K562 (cell line): ENCODE results near the gene NES. TPM values are rescaled to one million over a fixed set of nuclear protein-coding genes. Genes with fewer than 3 reads are reported as not detected.

Source experiments
- ATAC-seq: fragments of 200-7000 bp; cut with Tn5 transposase; 3 replicates; pipeline ENCODE4 v1.9.1; 2020; ENCODE audit warnings: moderate library complexity
- BruUV-seq: library from RNA; stranded (reverse); fragments of 400-500 nt; replicated peaks from 2 replicates; lab custom pipeline; 2021; lab: Mats Ljungman, UMichigan
- CTCF ChIA-PET: fragments of 300-600 bp; formaldehyde crosslinking; extraction: SDS; loops from one replicate; lab custom pipeline; 2021; ENCODE audit warnings: low intra/inter-chr PET ratio; lab: Yijun Ruan, JAX
- POLR2A ChIA-PET: fragments of 300-600, 350-650 bp; sonication (Branson Sonifier 250); formaldehyde crosslinking; extraction: SDS; loops from one replicate; lab custom pipeline; 2021; ENCODE audit warnings: antibody characterized with exemption, inconsistent platforms; lab: Yijun Ruan, JAX
- DNase-seq, 4 experiments: peaks; one replicate each; pipeline versions ENCODE4 v3.0.0 to v3.0.0-alpha.2; 2011 to 2018; ENCODE audit warnings: low spot score in 3 of 4, mixed read lengths in 3 of 4; ENCODE audit errors: extremely low read depth in 1 of 4
- FAIRE-seq: peaks from 2 replicates; lab custom pipeline; 2011; peaks lifted over from hg19 to GRCh38; lab: Jason Lieb, UNC
- H2AFZ ChIP-seq: 2 replicates; pipeline ENCODE4 v1.6.0; 2011; ENCODE audit warnings: low read depth, low read length, control low read depth, inconsistent platforms
- H3K27ac ChIP-seq: fragments of 200-600 bp; 3 replicates; pipeline ENCODE4 v1.8.0; 2011; ENCODE audit warnings: low read depth, mild to moderate bottlenecking, control low read depth, inconsistent platforms, low read length, moderate library complexity, mixed read lengths; ENCODE audit errors: extremely low read depth
- H3K27me3 ChIP-seq, 2 experiments: fragments of 300-600 bp in 1 of 2; 2 replicates in 1 of 2; 3 replicates in 1 of 2; pipeline versions ENCODE4 v1.6.0 to v1.8.0; 2011; ENCODE audit warnings: inconsistent platforms in 2 of 2, low read length in 2 of 2, mild to moderate bottlenecking in 1 of 2, mixed read lengths in 1 of 2, moderate library complexity in 1 of 2; ENCODE audit not compliant: control insufficient read depth in 2 of 2, insufficient read depth in 2 of 2
- H3K36me3 ChIP-seq: fragments of 300-600 bp; 3 replicates; pipeline ENCODE4 v1.8.0; 2011; ENCODE audit warnings: mild to moderate bottlenecking, low read length, inconsistent platforms; ENCODE audit not compliant: control insufficient read depth, insufficient read depth
- H3K4me1 ChIP-seq, 2 experiments: fragments of 200-600 bp in 1 of 2; replicated peaks in 1 of 2; 2 replicates in 1 of 2; 3 replicates in 1 of 2; pipeline versions ENCODE4 v1.5.1 to v1.8.0; 2011; ENCODE audit warnings: inconsistent platforms in 2 of 2, low read length in 2 of 2, mild to moderate bottlenecking in 1 of 2, mixed read lengths in 1 of 2, moderate library complexity in 1 of 2; ENCODE audit not compliant: control insufficient read depth in 2 of 2, insufficient read depth in 2 of 2
- H3K4me2 ChIP-seq: 2 replicates; pipeline ENCODE4 v1.6.1; 2011; ENCODE audit warnings: low read length, control low read depth, inconsistent platforms, mixed read lengths; ENCODE audit not compliant: insufficient read depth
- H3K4me3 ChIP-seq: fragments of 200-600 bp; sonication (generic), shearing (Covaris generic); 2 replicates; pipeline ENCODE4 v1.5.1; 2016; ENCODE audit warnings: control low read depth, inconsistent platforms
- H3K79me2 ChIP-seq: fragments of 200-600 bp; 3 replicates; pipeline ENCODE4 v1.8.0; 2011; ENCODE audit warnings: low read length, inconsistent platforms; ENCODE audit not compliant: control insufficient read depth, insufficient read depth
- H3K9ac ChIP-seq, 2 experiments: 2 replicates each; pipeline versions ENCODE4 v1.6.0 to v1.6.1; 2011; ENCODE audit warnings: low read depth in 2 of 2, low read length in 2 of 2, control low read depth in 1 of 2, inconsistent platforms in 1 of 2, mild to moderate bottlenecking in 1 of 2, mixed read lengths in 1 of 2; ENCODE audit not compliant: insufficient read depth in 1 of 2
- H3K9me1 ChIP-seq: one replicate; pipeline ENCODE4 v1.6.0; 2011; ENCODE audit warnings: inconsistent platforms, mild to moderate bottlenecking, low read length, moderate library complexity; ENCODE audit not compliant: control insufficient read depth, insufficient read depth
- H3K9me3 ChIP-seq: replicated peaks from 2 replicates; pipeline ENCODE4 v1.5.1; 2011; ENCODE audit warnings: low read depth, low read length, inconsistent platforms; ENCODE audit not compliant: control insufficient read depth, insufficient read depth
- H4K20me1 ChIP-seq: replicated peaks from 2 replicates; pipeline ENCODE4 v1.6.1; 2011; ENCODE audit warnings: low read length, inconsistent platforms, mixed read lengths; ENCODE audit not compliant: control insufficient read depth, insufficient read depth
- ETV5 ChIP-seq: sonication (generic); formaldehyde crosslinking; IDR thresholded peaks from 2 replicates; pipeline ENCODE4 v1.4.0; 2020; ENCODE audit warnings: low read depth, mild to moderate bottlenecking, missing genetic modification reagents
- SIN3A ChIP-seq, 2 experiments: fragments of 150-350 bp in 1 of 2; IDR thresholded peaks; 2 replicates each; pipeline ENCODE4 v1.6.1; 2011 to 2016; ENCODE audit warnings: borderline replicate concordance in 2 of 2, low read depth in 2 of 2, low read length in 2 of 2, mild to moderate bottlenecking in 2 of 2, moderate library complexity in 2 of 2; ENCODE audit not compliant: control insufficient read depth in 1 of 2
- WGBS: fragments of 100-300 bp; shearing (Covaris generic); methylation state at CpG from one replicate; pipeline ENCODE4 v1.1.6; 2016; ENCODE audit warnings: low coverage, mixed read lengths; ENCODE audit not compliant: insufficient coverage; ENCODE audit errors: missing lambda C conversion rate; 5-methylcytosine and 5-hydroxymethylcytosine counted together
- in situ Hi-C: fragments of 300-500 bp; cut with MboI; formaldehyde crosslinking; loops from 4 replicates; pipeline ENCODE4 v1.15.0; 2018; ENCODE audit warnings: inconsistent platforms, mixed read lengths
- intact Hi-C: fragments of 100-400 bp; cut with micrococcal nuclease; formaldehyde crosslinking; loops from 2 replicates; pipeline ENCODE4 v1.14.2; 2022
- polyA plus RNA-seq, 8 experiments: library from polyadenylated mRNA; depleted of rRNA in 4 of 8; stranded (reverse) in 5 of 8; unstranded in 3 of 8; fragments of >200 nt; fragmentation: Nextera tagmentation in 2 of 8; fragmentation: Illumina TruSeq in 1 of 8; extraction: Ambion mirVana in 2 of 8; extraction: Trizol in 1 of 8; gene quantifications; 2 replicates each; pipeline versions ENCODE4 v1.2.1 to v1.2.3, GENCODE V29; 2011 to 2014; ENCODE audit warnings: inconsistent platforms in 1 of 8, missing spikeins in 1 of 8
- total RNA-seq, 7 experiments: library from RNA; depleted of rRNA in 6 of 7; stranded (reverse); fragments of >200 nt in 6 of 7; fragmentation: Illumina TruSeq in 2 of 7; extraction: Trizol in 2 of 7; gene quantifications; 2 replicates each; pipeline versions ENCODE4 v1.2.1 to v1.2.3, GENCODE V29; 2011 to 2021; ENCODE audit warnings: low replicate concordance in 1 of 7
- TF ChIP-seq, protein P1 (sequence below): fragments of 250-450 bp; sonication (Bioruptor Pico); IDR thresholded peaks from 2 replicates; pipeline ENCODE4 v1.4.0; 2020; ENCODE audit warnings: mild to moderate bottlenecking, moderate library complexity
- TF ChIP-seq, protein P2 (sequence below): sonication (generic); formaldehyde crosslinking; IDR thresholded peaks from 2 replicates; pipeline ENCODE4 v1.8.0; 2023; ENCODE audit warnings: mild to moderate bottlenecking, missing genetic modification reagents
- TF ChIP-seq, protein P3 (sequence below), 2 experiments: IDR thresholded peaks in 1 of 2; conservative IDR thresholded peaks in 1 of 2; 2 replicates each; pipeline ENCODE4 v1.6.1; 2016; ENCODE audit warnings: low read depth in 2 of 2, mild to moderate bottlenecking in 1 of 2, missing compliant biosample characterization in 1 of 2, missing genetic modification characterization in 1 of 2, moderate library complexity in 1 of 2

NES gene
- total and polyA plus RNA-seq, 9 of the 15 experiments (the other 6 are each of a cell fraction or from before 2014, with no cell fraction given) = 0.10 to 8.6 (median 4.2) TPM

- Histone ChIP-seq H3K4me1 (peaks cover 2 to 29% of the 10 kb centered on the region in 2 experiments; a peak in 4 of 5 replicates), H3K27ac (no peak overlapping the region), H3K27me3 (no peaks in the 10 kb centered on the region), H3K36me3 (no peaks in the 10 kb centered on the region), H2AFZ (no peak overlapping the region), H4K20me1 (peaks cover 4% of the 10 kb centered on the region; the same call in 1 of the 2 replicates), H3K9me1 (no peaks in the 10 kb centered on the region), H3K4me3 (no peak overlapping the region), H3K79me2 (no peaks in the 10 kb centered on the region), H3K4me2 (no peak overlapping the region), H3K9ac (peak overlapping the region in 1 of 2 experiments; percentile 33; a peak in 1 of 4 replicates), H3K9me3 (no peaks in the 10 kb centered on the region)
- 38% methylated on average over 6 of the region's 6 CpGs for WGBS
- intact Hi-C loops (no loop called here), in situ Hi-C loops (no loop called here)
- DNase-seq = no peak
- BruUV-seq = no TSS peak
- TF ChIP-seq SIN3A (IDR thresholded peaks at IDR 0.05; ENCODE audit: borderline replicate concordance in 2 of 2, control insufficient read depth in 1 of 2, low read depth in 2 of 2, low read length in 2 of 2) = no peak
- TF ChIP-seq, protein P1, sequence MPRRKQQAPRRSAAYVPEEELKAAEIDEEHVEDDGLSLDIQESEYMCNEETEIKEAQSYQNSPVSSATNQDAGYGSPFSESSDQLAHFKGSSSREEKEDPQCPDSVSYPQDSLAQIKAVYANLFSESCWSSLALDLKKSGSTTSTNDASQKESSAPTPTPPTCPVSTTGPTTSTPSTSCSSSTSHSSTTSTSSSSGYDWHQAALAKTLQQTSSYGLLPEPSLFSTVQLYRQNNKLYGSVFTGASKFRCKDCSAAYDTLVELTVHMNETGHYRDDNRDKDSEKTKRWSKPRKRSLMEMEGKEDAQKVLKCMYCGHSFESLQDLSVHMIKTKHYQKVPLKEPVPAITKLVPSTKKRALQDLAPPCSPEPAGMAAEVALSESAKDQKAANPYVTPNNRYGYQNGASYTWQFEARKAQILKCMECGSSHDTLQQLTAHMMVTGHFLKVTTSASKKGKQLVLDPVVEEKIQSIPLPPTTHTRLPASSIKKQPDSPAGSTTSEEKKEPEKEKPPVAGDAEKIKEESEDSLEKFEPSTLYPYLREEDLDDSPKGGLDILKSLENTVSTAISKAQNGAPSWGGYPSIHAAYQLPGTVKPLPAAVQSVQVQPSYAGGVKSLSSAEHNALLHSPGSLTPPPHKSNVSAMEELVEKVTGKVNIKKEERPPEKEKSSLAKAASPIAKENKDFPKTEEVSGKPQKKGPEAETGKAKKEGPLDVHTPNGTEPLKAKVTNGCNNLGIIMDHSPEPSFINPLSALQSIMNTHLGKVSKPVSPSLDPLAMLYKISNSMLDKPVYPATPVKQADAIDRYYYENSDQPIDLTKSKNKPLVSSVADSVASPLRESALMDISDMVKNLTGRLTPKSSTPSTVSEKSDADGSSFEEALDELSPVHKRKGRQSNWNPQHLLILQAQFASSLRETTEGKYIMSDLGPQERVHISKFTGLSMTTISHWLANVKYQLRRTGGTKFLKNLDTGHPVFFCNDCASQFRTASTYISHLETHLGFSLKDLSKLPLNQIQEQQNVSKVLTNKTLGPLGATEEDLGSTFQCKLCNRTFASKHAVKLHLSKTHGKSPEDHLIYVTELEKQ (CRISPR knock-in tag) = no peak
- TF ChIP-seq, protein P2, sequence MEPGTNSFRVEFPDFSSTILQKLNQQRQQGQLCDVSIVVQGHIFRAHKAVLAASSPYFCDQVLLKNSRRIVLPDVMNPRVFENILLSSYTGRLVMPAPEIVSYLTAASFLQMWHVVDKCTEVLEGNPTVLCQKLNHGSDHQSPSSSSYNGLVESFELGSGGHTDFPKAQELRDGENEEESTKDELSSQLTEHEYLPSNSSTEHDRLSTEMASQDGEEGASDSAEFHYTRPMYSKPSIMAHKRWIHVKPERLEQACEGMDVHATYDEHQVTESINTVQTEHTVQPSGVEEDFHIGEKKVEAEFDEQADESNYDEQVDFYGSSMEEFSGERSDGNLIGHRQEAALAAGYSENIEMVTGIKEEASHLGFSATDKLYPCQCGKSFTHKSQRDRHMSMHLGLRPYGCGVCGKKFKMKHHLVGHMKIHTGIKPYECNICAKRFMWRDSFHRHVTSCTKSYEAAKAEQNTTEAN (CRISPR knock-in tag) = no peak
- TF ChIP-seq, protein P3, sequence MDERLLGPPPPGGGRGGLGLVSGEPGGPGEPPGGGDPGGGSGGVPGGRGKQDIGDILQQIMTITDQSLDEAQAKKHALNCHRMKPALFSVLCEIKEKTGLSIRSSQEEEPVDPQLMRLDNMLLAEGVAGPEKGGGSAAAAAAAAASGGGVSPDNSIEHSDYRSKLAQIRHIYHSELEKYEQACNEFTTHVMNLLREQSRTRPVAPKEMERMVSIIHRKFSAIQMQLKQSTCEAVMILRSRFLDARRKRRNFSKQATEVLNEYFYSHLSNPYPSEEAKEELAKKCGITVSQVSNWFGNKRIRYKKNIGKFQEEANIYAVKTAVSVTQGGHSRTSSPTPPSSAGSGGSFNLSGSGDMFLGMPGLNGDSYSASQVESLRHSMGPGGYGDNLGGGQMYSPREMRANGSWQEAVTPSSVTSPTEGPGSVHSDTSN (CRISPR knock-in tag; IDR thresholded peaks at IDR 0.05; ENCODE audit: low read depth) = no peak
- TF ChIP-seq, protein P3 (tag; conservative IDR thresholded peaks at IDR 0.05; ENCODE audit: low read depth) = no peak
- no peak for TF ChIP-seq ETV5
- ATAC-seq = no peak
- FAIRE-seq = no peak
- ChIA-PET POLR2A (interaction anchor here (0.8 to 2.0 kb wide), 2 partner anchors 21 to 142 kb away, joined by 3 to 14 read pairs; no protein-coding TSS in a partner anchor), CTCF (no interaction called here)
These were observed 54.5 kb downstream of the NES start for GRCh38 chr1:156622581-156623297.
